Gastrocnemius medialis (tissue), 4 donors: Measurements from ENCODE around the gene SCTR.

Experiments
- POLR2A ChIP-seq, 2 donors: fragments of 450-650 bp; IDR thresholded peaks; one replicate each; pipeline ENCODE4 v1.6.1; 2017; ENCODE audit warnings: antibody characterized with exemption in 2 of 2, mild to moderate bottlenecking in 2 of 2, moderate library complexity in 2 of 2
- TF ChIP-seq, protein P1 (sequence below), 5 experiments: fragments of 450-650 bp in 3 of 5; fragments of 200-600 bp in 2 of 5; sonication (generic) in 2 of 5; IDR thresholded peaks in 4 of 5; conservative IDR thresholded peaks in 1 of 5; 1 replicate in 4 of 5; 2 replicates in 1 of 5; pipeline ENCODE4 v1.5.1; 2016 to 2019; ENCODE audit warnings: antibody characterized with exemption in 5 of 5, mild to moderate bottlenecking in 3 of 5, moderate library complexity in 3 of 5

DNA sequence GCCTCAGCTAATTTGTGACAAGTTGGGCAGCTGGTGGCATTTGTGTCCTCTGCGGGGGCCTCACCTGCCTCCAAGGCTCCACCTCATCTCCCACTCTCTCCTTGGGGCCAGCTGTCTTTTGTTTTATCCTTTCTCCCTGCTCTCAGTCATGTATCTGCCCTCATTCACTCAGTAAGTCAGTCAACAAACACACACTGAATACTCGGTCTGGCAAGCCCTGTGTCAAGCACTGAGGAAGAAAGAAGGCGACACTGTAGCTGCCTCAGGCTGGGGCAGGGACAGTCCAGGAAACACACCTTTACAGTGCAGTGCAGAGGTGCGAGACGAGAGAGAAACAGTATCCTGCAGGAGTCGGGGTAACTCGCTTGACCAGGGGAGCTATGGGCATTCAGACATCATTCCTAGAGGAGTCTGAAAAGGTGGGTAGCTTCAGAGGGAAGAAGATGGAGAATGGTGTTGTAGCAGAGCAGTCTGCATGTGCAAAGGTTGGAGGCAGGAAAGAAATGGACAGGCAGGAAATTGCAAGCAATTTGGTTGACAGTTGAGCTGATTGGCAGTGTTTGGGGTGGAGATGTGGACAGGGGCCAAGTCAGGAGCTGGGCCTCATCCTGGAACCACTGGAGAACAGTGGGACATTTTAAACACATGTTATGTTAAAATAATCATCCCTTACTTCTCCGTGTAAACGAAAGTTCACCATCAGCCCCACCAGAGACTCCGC, 34.9 kb downstream of the SCTR start:
- TF ChIP-seq, protein P1, sequence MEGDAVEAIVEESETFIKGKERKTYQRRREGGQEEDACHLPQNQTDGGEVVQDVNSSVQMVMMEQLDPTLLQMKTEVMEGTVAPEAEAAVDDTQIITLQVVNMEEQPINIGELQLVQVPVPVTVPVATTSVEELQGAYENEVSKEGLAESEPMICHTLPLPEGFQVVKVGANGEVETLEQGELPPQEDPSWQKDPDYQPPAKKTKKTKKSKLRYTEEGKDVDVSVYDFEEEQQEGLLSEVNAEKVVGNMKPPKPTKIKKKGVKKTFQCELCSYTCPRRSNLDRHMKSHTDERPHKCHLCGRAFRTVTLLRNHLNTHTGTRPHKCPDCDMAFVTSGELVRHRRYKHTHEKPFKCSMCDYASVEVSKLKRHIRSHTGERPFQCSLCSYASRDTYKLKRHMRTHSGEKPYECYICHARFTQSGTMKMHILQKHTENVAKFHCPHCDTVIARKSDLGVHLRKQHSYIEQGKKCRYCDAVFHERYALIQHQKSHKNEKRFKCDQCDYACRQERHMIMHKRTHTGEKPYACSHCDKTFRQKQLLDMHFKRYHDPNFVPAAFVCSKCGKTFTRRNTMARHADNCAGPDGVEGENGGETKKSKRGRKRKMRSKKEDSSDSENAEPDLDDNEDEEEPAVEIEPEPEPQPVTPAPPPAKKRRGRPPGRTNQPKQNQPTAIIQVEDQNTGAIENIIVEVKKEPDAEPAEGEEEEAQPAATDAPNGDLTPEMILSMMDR (IDR thresholded peaks at IDR 0.05 in 4 of 5, conservative IDR thresholded peaks at IDR 0.05 in 1 of 5): no peak
- no peak for TF ChIP-seq POLR2A (IDR thresholded peaks at IDR 0.05)
